ENCODE data around the gene TRIP12. TPM values are rescaled to one million over a fixed set of nuclear protein-coding genes. Genes with fewer than 3 reads are reported as not detected.

Gene TRIP12
- total and polyA plus RNA-seq, 2 of the 13 experiments (the other 11 are each of a cell fraction or from before 2014, with no cell fraction given), result 72.1 to 153 TPM

DNA sequence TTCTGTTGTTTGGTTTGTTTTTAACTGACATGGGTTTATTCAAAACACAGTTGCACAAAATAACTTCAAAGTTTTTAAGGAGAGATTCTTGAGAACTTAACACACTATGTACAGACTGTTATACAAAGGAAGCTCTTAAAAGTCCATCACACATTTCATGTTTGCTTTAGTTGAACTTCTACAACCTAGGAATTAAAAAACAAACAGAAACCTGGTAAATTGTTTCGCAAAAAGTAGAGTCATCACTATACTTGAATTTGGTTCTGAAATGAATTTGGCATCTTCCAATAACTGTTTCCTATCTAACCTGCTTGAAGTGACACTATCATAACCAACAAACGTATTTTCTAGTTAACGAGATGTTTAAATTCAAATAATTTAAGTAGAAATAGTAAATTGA lies 21.8 kb downstream of the TRIP12 start (continued):
- TF ChIP-seq CREB1 (IDR thresholded peaks at IDR 0.05), result no peak
- peak; percentile 54 for TF ChIP-seq CREB1 (CRISPR knock-in tag; IDR thresholded peaks at IDR 0.05)
- no peak for TF ChIP-seq LCORL (IDR thresholded peaks at IDR 0.05)
- TF ChIP-seq LCORL (CRISPR knock-in tag; IDR thresholded peaks at IDR 0.05), result 0 out of 2 replicates have a peak, but pooled peaks have one; percentile 25
- no peak for TF ChIP-seq SPEN (CRISPR knock-in tag; IDR thresholded peaks at IDR 0.05; ENCODE audit: low read depth)
- TF ChIP-seq SAFB2 (CRISPR knock-in tag; IDR thresholded peaks at IDR 0.05; ENCODE audit: borderline replicate concordance, low read depth), result no peak
- peak; percentile 70 for TF ChIP-seq TCF7 (IDR thresholded peaks at IDR 0.05; ENCODE audit: low read depth)
- no peak for TF ChIP-seq ZNF614 (CRISPR knock-in tag; IDR thresholded peaks at IDR 0.05; ENCODE audit: borderline replicate concordance)
- TF ChIP-seq, protein P1, sequence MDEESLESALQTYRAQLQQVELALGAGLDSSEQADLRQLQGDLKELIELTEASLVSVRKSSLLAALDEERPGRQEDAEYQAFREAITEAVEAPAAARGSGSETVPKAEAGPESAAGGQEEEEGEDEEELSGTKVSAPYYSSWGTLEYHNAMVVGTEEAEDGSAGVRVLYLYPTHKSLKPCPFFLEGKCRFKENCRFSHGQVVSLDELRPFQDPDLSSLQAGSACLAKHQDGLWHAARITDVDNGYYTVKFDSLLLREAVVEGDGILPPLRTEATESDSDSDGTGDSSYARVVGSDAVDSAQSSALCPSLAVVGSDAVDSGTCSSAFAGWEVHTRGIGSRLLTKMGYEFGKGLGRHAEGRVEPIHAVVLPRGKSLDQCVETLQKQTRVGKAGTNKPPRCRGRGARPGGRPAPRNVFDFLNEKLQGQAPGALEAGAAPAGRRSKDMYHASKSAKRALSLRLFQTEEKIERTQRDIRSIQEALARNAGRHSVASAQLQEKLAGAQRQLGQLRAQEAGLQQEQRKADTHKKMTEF (CRISPR knock-in tag; IDR thresholded peaks at IDR 0.05), result peak; percentile 24; the same call in 1 of the 2 replicates
- TF ChIP-seq FOXA3 (CRISPR knock-in tag; IDR thresholded peaks at IDR 0.05), result peak; percentile 75
- TF ChIP-seq NR2F2 (IDR thresholded peaks at IDR 0.05; ENCODE audit: borderline replicate concordance, low read depth), result peak; percentile 87
- no peak for TF ChIP-seq NR2C2 (CRISPR knock-in tag; IDR thresholded peaks at IDR 0.05; ENCODE audit: borderline replicate concordance)
- TF ChIP-seq NR2F6 (IDR thresholded peaks at IDR 0.05), result peak; percentile 72
- peak; percentile 13; the same call in 1 of the 2 replicates for TF ChIP-seq NR2F6 (CRISPR knock-in tag; IDR thresholded peaks at IDR 0.05)
- no peak for TF ChIP-seq SOX13 (IDR thresholded peaks at IDR 0.05)
- TF ChIP-seq SOX13 (CRISPR knock-in tag; conservative IDR thresholded peaks at IDR 0.05 in 1 of 2, IDR thresholded peaks at IDR 0.05 in 1 of 2), result peak in 1 of 2 experiments; percentile 44; a peak in 1 of 4 replicates
- no peak for TF ChIP-seq SOX6 (IDR thresholded peaks at IDR 0.05)
- TF ChIP-seq SOX6 (CRISPR knock-in tag; IDR thresholded peaks at IDR 0.05), result peak; percentile 28; the same call in 1 of the 2 replicates
- TF ChIP-seq, protein P2, sequence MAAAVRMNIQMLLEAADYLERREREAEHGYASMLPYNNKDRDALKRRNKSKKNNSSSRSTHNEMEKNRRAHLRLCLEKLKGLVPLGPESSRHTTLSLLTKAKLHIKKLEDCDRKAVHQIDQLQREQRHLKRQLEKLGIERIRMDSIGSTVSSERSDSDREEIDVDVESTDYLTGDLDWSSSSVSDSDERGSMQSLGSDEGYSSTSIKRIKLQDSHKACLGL (CRISPR knock-in tag; IDR thresholded peaks at IDR 0.05), result no peak
- peak; percentile 35; the same call in 1 of the 2 replicates for TF ChIP-seq SAP130 (CRISPR knock-in tag; IDR thresholded peaks at IDR 0.05; ENCODE audit: low read depth)
- no peak for TF ChIP-seq NFRKB (IDR thresholded peaks at IDR 0.05)
- TF ChIP-seq, protein P3, sequence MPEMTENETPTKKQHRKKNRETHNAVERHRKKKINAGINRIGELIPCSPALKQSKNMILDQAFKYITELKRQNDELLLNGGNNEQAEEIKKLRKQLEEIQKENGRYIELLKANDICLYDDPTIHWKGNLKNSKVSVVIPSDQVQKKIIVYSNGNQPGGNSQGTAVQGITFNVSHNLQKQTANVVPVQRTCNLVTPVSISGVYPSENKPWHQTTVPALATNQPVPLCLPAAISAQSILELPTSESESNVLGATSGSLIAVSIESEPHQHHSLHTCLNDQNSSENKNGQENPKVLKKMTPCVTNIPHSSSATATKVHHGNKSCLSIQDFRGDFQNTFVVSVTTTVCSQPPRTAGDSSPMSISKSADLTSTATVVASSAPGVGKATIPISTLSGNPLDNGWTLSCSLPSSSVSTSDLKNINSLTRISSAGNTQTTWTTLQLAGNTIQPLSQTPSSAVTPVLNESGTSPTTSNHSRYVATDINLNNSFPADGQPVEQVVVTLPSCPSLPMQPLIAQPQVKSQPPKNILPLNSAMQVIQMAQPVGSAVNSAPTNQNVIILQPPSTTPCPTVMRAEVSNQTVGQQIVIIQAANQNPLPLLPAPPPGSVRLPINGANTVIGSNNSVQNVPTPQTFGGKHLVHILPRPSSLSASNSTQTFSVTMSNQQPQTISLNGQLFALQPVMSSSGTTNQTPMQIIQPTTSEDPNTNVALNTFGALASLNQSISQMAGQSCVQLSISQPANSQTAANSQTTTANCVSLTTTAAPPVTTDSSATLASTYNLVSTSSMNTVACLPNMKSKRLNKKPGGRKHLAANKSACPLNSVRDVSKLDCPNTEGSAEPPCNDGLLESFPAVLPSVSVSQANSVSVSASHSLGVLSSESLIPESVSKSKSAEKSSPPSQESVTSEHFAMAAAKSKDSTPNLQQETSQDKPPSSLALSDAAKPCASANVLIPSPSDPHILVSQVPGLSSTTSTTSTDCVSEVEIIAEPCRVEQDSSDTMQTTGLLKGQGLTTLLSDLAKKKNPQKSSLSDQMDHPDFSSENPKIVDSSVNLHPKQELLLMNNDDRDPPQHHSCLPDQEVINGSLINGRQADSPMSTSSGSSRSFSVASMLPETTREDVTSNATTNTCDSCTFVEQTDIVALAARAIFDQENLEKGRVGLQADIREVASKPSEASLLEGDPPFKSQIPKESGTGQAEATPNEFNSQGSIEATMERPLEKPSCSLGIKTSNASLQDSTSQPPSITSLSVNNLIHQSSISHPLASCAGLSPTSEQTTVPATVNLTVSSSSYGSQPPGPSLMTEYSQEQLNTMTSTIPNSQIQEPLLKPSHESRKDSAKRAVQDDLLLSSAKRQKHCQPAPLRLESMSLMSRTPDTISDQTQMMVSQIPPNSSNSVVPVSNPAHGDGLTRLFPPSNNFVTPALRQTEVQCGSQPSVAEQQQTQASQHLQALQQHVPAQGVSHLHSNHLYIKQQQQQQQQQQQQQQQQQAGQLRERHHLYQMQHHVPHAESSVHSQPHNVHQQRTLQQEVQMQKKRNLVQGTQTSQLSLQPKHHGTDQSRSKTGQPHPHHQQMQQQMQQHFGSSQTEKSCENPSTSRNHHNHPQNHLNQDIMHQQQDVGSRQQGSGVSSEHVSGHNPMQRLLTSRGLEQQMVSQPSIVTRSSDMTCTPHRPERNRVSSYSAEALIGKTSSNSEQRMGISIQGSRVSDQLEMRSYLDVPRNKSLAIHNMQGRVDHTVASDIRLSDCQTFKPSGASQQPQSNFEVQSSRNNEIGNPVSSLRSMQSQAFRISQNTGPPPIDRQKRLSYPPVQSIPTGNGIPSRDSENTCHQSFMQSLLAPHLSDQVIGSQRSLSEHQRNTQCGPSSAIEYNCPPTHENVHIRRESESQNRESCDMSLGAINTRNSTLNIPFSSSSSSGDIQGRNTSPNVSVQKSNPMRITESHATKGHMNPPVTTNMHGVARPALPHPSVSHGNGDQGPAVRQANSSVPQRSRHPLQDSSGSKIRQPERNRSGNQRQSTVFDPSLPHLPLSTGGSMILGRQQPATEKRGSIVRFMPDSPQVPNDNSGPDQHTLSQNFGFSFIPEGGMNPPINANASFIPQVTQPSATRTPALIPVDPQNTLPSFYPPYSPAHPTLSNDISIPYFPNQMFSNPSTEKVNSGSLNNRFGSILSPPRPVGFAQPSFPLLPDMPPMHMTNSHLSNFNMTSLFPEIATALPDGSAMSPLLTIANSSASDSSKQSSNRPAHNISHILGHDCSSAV (CRISPR knock-in tag; IDR thresholded peaks at IDR 0.05; ENCODE audit: borderline replicate concordance), result no peak
